GM10847 (cell line): ENCODE data around the gene PRAC1.

Source experiments
- POLR2A ChIP-seq: IDR thresholded peaks from 2 replicates; pipeline ENCODE4 v1.6.1; 2011; ENCODE audit not compliant: insufficient read length; ENCODE audit errors: extremely low read depth

Gene PRAC1

GRCh38 chr17:48733632-48734328 lies 11.5 kb upstream of the PRAC1 start:
- TF ChIP-seq POLR2A: no peak

- TF ChIP-seq POLR2A: no peak
These were observed 10.6 kb upstream of the PRAC1 start for GRCh38 chr17:48732688-48733629.

GRCh38 chr17:48731355-48731754 lies 9.0 kb upstream of the PRAC1 start:
- TF ChIP-seq POLR2A: no peak

GRCh38 chr17:48730240-48730550 lies 7.9 kb upstream of the PRAC1 start:
- TF ChIP-seq POLR2A: no peak

- no peak for TF ChIP-seq POLR2A
These were observed 7.3 kb upstream of the PRAC1 start for GRCh38 chr17:48729335-48730239.

GRCh38 chr17:48728232-48729231 lies 6.2 kb upstream of the PRAC1 start, which contains the start of gene HOXB13:
TSS of gene HOXB13 (minus strand) at chr17:48728750. CDS start at chr17:48728593, 157 bp downstream.
- TF ChIP-seq POLR2A: no peak

- TF ChIP-seq POLR2A: no peak
These were observed 5.3 kb upstream of the PRAC1 start for GRCh38 chr17:48727415-48728175.

- no peak for TF ChIP-seq POLR2A
These were observed 4.6 kb upstream of the PRAC1 start for GRCh38 chr17:48726916-48727286.

- TF ChIP-seq POLR2A: no peak
These were observed 4.0 kb upstream of the PRAC1 start for GRCh38 chr17:48726114-48726915.

GRCh38 chr17:48725288-48726064 lies 3.2 kb upstream of the PRAC1 start:
- TF ChIP-seq POLR2A: no peak

- TF ChIP-seq POLR2A: no peak
These were observed 2.6 kb upstream of the PRAC1 start for GRCh38 chr17:48725004-48725287.

- no peak for TF ChIP-seq POLR2A
These were observed 2.1 kb upstream of the PRAC1 start for GRCh38 chr17:48724251-48725003.
